Measurements from ENCODE around the gene DEGS2.

DNA sequence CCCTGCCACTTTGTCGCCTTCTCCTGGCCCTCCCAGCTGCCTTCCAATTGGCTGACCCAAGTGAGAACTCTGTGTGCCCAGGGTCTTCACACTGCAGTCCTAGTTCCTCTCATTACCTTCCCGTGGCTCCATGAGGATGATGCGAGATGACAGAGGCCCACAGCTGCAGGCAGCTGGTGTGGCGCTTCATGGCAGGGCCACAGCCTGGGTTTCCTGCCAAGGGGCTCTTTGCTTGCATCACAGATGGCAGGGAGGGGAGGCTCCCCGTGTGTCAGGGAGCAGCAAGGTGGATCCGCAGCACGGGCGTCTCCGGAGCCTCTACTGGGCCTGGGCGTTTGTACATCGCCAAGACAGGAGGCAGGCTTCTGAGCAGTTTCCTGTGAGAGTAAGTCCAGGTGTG is 28.9 kb downstream of the DEGS2 start:
- TF ChIP-seq POLR2A (IDR thresholded peaks at IDR 0.05; ENCODE audit: low read depth, low read length) (no peak), TAF1 (IDR thresholded peaks at IDR 0.05; ENCODE audit: borderline replicate concordance, low read depth, low read length) (no peak)

All from GM12892 (cell line).